GM18502 (cell line): ENCODE measurements around the gene CCSER1.
"Not testable (repeated sequence)": the region's sequence is repeated elsewhere in the genome, so short reads cannot be mapped to it uniquely, and the experiment has no call there.

Experiments used
- ATAC-seq: cut with Tn5 transposase; IDR thresholded peaks from one replicate; pipeline ENCODE4 v1.9.1; 2021; ENCODE audit warnings: mild to moderate bottlenecking; ENCODE audit not compliant: unreplicated experiment, poor library complexity

CCSER1 gene

DNA sequence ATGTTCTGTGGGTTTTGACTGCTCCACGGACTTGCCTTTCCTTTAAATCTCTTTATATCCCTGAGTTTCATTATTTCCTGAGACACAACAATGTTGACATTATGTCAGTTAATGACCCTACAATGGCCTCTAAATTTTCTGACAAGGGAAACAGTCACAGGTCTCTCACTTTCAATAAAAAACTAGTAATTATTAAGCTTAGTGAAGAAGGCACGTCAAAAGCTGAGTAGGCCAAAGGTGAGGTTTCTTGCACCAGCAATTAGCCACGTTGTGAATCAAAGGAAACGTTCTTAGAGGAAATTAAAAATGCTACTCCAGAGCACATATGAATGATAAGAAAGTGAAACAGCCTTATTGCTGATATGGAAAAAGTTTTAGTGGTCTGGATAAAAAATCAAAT is 1246.4 kb downstream of the CCSER1 start:
- ATAC-seq, result no peak

DNA sequence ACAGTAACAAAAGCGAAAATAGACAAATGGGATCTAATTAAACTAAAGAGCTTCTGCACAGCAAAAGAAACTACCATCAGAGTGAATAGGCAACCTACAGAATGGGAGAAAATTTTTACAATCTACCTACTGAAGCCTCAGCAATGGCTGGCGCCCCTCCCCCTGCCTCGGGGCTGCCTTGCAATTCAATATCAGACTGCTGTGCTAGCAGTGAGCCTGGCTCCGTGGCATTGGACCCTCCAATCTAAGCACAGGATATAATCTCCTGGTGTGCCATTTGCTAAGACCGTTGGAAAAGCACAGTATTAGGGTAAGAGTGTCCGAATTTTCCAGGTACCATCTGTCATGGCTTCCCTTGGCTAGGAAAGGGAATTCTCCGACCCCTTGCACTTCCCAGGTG is 1278.2 kb downstream of the CCSER1 start:
- ATAC-seq, result not testable (repeated sequence)

DNA sequence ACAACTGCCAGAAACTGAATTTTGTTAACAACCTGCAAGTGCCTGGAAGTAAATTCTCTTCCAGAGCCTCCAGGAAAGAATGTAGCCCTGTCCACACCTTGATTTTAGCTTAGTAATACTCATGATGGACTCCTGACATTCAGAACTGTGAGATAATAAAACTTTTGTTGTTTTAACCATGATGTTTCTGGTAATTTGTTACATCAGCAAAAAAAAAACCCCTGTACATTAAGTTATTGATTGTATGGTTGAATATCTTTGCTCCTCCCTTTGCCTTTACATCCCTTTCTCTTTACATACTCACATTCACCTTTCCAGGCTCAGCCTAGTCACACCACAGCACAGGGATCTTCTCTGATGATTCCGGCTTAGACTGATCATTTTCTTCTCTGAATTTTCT is 1294.8 kb downstream of the CCSER1 start:
- ATAC-seq, result no peak

DNA sequence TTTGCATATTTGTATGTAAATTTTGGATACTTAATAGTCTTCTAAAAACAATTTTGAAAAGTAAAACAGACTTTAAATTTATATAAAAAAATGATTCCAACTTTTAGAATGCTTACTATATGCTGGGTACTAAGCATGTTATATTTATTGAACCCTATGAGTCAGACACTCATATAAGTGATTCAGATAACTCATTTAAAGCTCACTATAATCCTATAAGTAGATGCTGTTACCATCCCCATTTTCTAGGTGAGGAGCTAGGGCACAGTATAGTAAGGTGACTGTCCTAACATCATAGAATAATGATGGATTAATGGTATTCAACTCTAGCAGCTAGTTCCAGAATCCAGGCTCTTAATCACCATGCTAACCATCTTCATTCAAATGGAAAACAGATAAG is 1299.5 kb downstream of the CCSER1 start:
- no peak for ATAC-seq

DNA sequence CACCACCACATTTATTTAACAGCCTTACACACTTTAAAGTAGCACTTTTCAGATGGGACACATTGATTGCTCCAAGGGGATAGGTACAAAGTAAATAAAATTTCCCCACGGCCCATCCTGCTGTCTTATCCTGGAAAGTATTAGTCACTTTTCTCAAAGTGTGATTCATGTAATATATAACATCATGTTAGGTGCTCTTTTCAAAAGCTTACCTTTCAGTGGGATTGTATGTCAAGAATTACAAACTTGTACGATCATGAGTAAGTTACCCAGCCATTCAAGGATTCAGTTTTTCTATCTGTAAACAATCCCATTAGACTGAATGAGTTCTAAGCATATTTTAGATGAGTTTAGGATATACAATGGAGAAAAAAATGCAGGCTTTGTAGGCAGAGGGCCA is 1300.0 kb downstream of the CCSER1 start:
- no peak for ATAC-seq

DNA sequence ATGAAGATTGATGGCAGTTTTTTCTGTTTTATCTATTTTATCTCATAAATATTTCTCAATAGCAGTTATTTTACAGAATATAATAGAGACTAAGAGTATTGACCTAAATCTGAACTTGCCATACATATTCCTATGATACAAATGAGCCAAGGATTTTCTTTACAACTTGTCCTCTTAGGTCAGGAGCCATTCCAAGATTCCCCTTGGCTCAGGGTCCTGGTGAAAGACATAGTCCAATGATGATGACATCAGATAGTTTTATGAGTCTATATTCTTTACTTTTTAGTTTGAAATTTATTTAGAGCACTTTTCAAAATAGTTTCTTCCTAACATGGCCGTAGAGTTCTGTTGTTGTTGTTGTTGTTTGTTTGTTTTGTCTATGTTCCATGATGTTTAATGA is 1307.4 kb downstream of the CCSER1 start:
- no peak for ATAC-seq

DNA sequence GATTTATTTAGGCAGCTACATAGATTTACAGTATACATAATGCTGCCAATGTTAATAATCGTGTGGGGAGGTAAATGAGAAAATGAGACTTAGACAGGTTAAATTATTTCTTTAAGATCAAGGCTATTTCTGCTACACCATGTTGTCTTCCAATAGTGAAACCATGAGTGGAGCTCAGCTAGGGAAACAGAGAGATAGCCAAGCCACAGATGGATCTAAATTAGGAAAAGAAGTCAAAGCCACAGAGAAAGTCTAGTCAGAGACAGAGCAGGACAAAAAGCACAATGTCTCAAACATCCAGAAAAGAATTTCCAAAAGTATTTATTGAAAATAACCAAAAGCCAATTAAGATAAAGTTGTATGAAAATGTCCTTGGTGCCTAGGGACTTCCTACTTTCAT is 1309.4 kb downstream of the CCSER1 start:
- no peak for ATAC-seq

DNA sequence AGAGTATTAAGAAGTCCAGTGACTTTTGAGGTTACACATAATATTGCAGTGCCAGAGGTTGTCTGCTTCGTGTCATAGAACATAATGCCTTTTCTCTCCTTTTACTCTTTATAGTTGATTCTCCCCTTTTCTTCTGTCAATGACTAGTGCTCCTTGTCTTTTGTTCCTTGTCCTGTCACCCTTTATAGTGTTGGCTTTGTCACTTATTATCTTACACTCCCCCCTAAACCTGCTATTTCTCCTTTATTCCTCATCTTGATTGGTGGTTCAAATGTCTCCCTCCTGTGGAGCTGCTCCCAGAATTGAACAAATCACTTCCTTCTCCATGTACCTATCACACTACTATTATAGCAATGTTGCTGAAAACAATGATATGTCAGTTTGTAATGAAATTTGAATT is 1320.0 kb downstream of the CCSER1 start:
- ATAC-seq, result no peak

DNA sequence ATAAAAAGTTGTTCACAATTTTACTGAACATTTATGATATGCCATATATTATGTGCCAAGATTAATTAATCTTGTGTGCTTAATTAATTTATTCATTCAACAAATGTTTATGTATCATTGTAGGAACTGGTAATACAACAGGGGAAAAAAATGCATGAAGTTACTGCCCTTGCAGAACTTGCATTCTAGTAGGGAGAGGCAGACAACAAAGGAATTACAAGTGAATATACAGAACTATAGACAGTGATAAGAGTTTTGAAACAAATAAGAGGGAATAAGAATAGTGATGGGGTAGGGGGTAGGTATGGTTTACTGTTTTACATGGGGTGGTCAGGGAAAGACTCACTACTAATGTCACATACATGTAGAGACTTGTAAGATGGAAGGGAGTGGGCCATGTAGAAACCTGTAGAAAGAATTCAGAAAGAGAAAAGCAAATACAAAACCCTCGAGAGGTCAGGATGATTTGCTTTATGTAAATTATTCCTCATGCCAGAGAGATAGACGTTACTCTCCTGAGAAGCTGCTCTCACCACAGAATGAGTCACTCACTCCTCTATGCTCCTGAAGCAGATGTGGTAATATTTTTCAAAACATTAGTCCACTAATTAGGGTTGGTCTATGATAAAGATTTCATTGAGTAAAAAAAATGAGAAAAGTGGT is 1321.6 kb downstream of the CCSER1 start:
- ATAC-seq, result no peak

DNA sequence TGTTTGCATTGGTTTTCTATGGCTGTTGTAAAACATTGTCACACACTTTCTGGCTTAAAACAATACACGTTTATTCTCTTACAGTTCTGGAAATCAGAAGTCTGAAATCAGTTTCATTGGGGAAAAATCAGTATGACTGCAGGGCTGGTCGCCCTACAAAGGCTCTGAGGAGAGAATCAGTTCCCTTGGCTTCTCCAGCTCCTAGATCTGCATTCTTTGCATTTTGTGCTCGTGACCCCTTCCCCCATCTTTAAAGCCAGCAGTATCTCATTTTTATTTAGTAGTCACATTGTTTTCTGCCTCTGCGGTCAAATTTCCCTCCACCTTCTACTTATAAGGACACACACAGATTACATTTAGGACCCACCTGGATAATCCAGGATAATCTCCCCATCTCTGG is 1326.9 kb downstream of the CCSER1 start:
- ATAC-seq, result no peak

DNA sequence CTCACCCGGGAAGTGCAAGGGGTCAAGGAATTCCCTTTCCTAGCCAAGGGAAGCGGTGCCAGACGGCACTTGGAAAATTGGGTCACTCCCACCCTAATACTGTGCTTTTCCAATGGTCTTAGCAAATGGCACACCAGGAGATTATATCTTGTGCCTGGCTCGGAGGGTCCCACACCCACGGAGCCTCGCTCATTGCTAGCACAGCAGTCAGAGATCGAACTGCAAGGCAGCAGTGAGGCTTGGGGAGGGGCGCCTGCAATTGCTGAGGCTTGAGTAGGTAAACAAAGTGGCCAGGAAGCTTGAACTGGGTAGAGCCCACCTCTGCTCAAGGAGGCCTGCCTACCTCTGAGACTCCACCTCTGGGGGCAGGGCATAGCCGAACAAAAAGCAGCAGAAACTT is 1335.4 kb downstream of the CCSER1 start:
- ATAC-seq, result not testable (repeated sequence)

DNA sequence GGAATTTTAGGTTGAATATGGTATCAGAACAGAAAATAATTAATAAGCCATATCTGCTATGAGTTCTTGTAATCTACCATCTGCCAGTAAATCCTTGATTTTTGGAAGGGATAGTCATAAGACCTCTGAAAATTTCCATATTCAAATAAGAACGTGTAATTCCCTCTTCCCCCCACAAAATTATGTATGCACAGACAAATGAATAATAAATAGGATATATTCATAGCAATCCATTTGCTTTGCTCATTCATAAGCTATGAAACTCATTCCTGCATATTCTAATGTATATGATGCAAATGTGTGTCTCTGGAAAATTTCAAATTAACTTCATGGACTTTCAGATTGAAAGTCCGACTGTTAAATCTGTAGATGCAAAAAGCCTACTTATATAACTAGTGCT is 1343.5 kb downstream of the CCSER1 start:
- ATAC-seq, result no peak

DNA sequence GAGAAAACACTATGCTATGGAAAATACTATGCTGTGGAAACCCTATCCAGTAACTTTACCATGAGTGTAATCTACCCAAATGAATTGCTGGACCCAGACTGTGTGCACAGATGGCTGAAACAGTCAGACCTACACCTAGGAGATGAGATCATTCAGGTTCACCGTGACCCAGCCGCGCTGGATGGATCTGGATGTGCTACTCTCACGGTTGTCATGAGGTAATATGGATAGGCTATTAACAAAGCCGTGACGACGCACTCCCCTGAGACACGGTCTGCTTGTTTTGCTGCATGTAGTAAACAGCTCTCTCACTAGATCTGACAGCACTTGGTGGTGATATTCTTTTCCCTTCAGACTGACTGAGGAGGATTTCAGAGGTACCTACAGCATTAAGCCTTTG is 1344.1 kb downstream of the CCSER1 start:
- no peak for ATAC-seq

DNA sequence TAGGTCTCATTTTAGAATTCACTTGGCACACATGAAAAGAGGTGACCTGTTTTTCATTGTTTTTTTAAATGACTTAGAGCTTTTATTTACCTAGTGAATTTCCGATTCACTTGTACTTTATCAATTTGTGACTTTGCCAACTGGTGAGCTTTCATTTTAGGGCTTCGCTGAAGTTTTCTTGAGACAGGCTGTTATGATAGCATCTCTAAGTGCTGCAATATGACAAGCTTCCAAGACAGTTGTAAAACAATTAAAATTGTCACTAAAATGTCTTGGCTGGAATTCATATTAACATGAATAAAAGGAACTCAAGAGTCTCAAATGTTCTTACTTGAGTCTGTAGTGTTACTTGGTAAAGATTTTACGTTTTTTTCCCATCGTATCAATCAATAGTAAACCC is 1344.9 kb downstream of the CCSER1 start:
- no peak for ATAC-seq

DNA sequence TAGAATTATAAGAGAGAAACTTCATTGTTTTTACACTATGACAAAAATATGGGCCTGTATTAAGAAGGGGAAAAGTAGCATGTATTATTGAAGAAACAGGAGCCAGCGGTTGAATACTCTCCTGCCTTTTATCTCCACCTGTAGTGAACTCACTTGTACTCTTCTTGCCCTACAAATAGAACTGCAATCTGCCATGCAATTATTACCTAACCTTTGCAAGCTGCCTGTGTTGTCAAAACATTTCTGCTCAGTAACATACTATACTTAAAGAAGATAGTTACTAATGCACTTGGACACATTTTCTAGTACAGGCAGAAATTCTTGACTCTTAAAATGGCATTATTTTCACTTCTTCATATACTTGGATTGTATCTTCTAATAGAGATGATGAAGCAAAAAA is 1358.2 kb downstream of the CCSER1 start:
- no peak for ATAC-seq

DNA sequence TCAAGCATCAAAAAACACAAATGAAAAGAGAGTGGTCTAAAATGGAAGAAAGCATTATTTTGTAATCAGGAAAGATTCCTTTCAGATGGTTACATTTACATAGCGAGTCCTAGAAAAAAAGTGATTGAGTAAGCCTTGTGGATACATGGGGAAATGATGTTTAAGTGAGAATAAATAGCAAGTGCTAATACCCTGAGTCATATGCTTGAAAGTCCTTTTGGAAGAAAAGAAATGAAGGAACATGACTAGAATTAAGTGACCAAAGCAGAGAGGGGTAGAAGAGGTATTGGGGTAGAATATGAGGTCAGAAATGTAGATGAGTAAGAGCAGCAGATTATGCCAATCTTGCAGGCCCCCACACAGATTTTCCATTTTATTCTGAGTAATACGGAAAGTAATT is 1361.8 kb downstream of the CCSER1 start:
- no peak for ATAC-seq

DNA sequence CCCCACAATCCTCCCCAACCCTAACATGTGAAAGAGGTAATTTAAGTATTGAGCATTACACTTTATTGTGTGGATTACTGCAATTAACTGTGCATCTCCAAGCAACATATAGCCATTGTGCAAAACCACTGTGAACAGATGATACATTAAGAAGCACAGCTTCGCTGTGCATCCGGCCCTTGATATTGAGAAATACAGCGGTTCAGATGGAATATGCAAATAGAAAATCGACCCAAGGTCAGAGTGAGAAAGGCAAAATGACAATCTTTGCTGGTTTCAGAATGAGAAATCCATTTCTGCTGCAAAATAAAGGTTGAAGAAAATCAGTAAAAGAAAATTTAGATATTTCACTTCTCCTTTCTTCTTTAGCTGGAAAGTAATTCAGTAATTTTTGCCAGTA is 1370.7 kb downstream of the CCSER1 start:
- ATAC-seq, result no peak

DNA sequence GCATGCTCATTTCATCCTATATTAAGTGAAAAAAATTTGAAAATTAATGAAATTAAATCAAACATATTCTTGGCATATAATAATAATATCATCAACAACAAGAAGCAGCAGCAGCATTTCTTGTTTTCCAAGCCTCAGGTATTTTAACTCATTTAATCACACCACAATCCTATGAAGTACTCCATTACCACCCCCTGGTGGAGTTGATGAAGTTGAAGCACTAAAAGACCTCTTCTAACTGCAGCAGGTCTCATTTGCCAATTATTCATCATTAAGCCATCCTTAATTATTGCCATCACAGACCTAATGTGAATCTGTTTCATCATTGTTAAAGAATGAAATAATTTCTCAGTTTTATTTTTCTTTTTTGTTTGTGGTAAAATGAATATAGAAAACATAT is 1375.2 kb downstream of the CCSER1 start:
- ATAC-seq, result no peak

DNA sequence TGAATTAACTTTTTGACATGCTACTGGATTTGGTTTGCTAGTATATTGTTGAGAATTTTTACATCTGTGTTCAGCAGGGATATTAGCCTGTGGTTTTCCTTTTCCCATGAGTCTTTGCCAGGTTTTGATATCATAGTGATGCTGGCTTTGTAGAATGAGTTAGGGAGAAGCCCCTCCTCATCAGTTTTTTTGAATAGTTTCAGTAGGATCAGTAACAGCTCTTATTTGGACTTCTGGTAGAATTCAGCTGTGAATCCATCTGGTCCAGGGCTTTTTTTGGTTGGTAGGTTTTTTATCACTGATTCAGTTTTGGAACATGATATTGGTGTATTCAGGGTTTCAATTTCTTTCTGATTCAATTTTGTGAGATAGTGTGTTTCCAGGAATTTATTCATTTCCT is 1386.1 kb downstream of the CCSER1 start:
- ATAC-seq, result no peak

DNA sequence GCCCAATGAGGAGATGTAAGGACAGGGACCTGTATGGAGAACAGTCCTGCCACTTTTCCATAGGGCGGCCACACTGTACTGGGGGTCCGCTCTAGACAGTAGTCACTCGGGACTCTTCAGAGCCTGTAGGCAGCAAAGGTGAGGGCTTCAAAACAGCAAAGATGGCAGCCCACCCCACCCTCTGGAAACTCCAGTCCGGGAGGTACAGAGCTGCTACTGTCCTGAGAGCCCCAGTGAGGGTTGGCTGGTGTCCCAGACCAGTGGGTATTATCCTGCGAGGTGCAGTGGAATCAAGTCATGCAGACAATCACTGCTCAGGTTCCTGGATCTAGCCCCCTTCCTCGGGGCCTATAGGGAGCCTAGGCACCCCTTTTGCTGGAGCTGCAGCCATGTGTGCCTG is 1392.0 kb downstream of the CCSER1 start:
- ATAC-seq, result no peak

DNA sequence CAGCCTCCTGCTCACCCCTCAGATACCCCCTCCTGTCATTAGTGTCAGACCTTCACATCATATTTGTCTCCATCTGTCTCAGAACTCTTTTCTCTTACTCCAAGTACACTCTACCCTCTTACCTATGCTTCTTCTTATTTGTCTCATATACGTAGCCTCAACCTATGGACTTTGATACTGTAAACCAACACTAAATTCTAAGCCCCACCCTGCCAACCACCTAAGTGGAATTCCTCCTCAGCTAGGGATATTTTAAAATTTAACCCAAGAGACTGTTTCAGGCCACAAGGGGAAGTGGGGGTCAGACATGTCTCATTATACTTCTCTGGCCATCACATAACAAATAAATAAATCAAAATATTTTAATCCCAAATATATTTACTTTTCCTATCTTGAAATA is 1398.4 kb downstream of the CCSER1 start:
- ATAC-seq, result no peak

DNA sequence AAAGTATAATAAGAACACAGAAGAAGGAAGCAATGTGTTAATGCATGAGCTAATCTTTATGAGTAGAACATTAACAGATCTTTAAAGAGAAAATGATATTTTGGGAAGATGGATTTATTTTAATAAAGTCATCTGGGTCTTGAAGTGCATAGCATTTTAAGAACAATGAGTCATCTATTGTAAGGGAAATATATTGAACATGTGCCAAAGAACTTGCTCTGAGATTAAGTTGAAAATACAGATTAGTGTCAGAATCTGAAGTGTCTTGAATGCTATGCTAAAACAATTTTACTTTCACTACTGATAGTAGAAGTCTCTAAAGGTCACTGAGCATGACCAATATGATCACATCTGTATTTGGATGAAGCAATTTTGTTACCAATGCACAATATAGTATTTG is 1399.9 kb downstream of the CCSER1 start:
- ATAC-seq, result no peak

DNA sequence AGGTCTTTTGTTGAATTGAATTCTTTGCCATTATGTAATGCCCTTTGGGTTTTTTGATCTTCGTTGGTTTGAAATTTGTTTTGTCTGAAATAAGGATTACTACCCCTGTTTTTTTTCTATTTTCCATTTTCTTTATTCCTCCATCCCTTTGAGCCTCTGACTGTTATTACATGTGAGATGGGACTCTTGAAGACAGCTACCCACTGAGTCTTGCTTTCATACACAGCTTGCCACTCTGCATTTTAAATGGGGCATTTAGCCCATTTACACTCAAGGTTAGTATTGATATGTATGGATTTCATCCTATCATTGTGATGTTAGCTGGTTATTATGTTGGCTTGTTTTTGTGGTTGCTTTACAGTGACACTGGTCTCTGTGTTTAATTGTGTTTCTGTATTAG is 1440.4 kb downstream of the CCSER1 start:
- no peak for ATAC-seq
